Hepatocyte (in vitro differentiated cells): ENCODE results near the gene ORC3. TPM values are rescaled to one million over a fixed set of nuclear protein-coding genes. Genes with fewer than 3 reads are reported as not detected.
A peak's percentile ranks its signal among the peaks of the same experiment; 100 is the strongest.

Experiments used
- DNase-seq: peaks from one replicate; pipeline ENCODE4 v3.0.0-alpha.2; 2016; ENCODE audit warnings: low spot score
- H2AFZ ChIP-seq: fragments of 200-600 bp; sonication (generic); 2 replicates; pipeline ENCODE4 v1.6.0; 2016; ENCODE audit warnings: antibody characterized with exemption, mild to moderate bottlenecking
- H3K27ac ChIP-seq: fragments of 200-600 bp; sonication (generic); 2 replicates; pipeline ENCODE4 v1.5.1; 2016; ENCODE audit warnings: mild to moderate bottlenecking
- H3K27me3 ChIP-seq: fragments of 200-600 bp; sonication (generic); 2 replicates; pipeline ENCODE4 v1.6.1; 2016
- H3K36me3 ChIP-seq: fragments of 200-600 bp; sonication (generic); replicated peaks from 2 replicates; pipeline ENCODE4 v1.5.1; 2016; ENCODE audit warnings: low read depth; ENCODE audit not compliant: insufficient read depth
- H3K4me1 ChIP-seq: fragments of 200-600 bp; sonication (generic); 2 replicates; pipeline ENCODE4 v1.5.1; 2016; ENCODE audit warnings: mild to moderate bottlenecking, moderate library complexity; ENCODE audit not compliant: insufficient read depth
- H3K4me2 ChIP-seq: fragments of 200-600 bp; sonication (generic); 2 replicates; pipeline ENCODE4 v1.6.0; 2016
- H3K4me3 ChIP-seq: fragments of 200-600 bp; sonication (generic); 2 replicates; pipeline ENCODE4 v1.5.1; 2016; ENCODE audit warnings: mild to moderate bottlenecking
- H3K79me2 ChIP-seq: fragments of 200-600 bp; sonication (generic); 2 replicates; pipeline ENCODE4 v1.6.0; 2017; ENCODE audit warnings: mild to moderate bottlenecking
- H3K9me2 ChIP-seq: fragments of 200-600 bp; sonication (generic); replicated peaks from 2 replicates; pipeline ENCODE4 v1.6.0; 2017; ENCODE audit warnings: mild to moderate bottlenecking; ENCODE audit not compliant: insufficient read depth
- H3K9me3 ChIP-seq: fragments of 200-600 bp; sonication (generic); 2 replicates; pipeline ENCODE4 v1.5.1; 2016; ENCODE audit warnings: low read depth, mild to moderate bottlenecking
- H4K20me1 ChIP-seq: fragments of 200-600 bp; sonication (generic); 2 replicates; pipeline ENCODE4 v1.6.0; 2016; ENCODE audit warnings: mild to moderate bottlenecking; ENCODE audit not compliant: insufficient read depth, poor library complexity, severe bottlenecking
- EZH2 ChIP-seq: fragments of 200-600 bp; sonication (generic); IDR thresholded peaks from 2 replicates; pipeline ENCODE4 v1.6.1; 2016; ENCODE audit warnings: antibody characterized with exemption, mild to moderate bottlenecking, borderline replicate concordance
- EZH2phosphoT487 ChIP-seq: fragments of 200-600 bp; sonication (generic); IDR thresholded peaks from one replicate; pipeline ENCODE4 v1.6.1; 2018; ENCODE audit warnings: antibody characterized with exemption, mild to moderate bottlenecking, low read depth, moderate library complexity; ENCODE audit not compliant: unreplicated experiment, severe bottlenecking
- WGBS: methylation state at CpG from one replicate; pipeline ENCODE4 v1.1.6; 2016; ENCODE audit warnings: low lambda C conversion rate; ENCODE audit errors: missing lambda C conversion rate; 5-methylcytosine and 5-hydroxymethylcytosine counted together
- polyA plus RNA-seq: library from polyadenylated mRNA; unstranded; fragments of >200 nt; fragmentation: Nextera tagmentation; extraction: Ambion mirVana; gene quantifications from 2 replicates; pipeline ENCODE4 v1.2.1, GENCODE V29; 2016
- total RNA-seq: library from RNA; depleted of rRNA; stranded (reverse); fragments of >200 nt; gene quantifications from 2 replicates; pipeline ENCODE4 v1.2.3, GENCODE V29; 2014
- TF ChIP-seq, protein P1 (sequence below): fragments of 200-600 bp; sonication (generic); IDR thresholded peaks from 2 replicates; pipeline ENCODE4 v1.5.1; 2016; ENCODE audit warnings: antibody characterized with exemption, mild to moderate bottlenecking; ENCODE audit not compliant: poor library complexity

Gene ORC3
- total and polyA plus RNA-seq, 2 experiments from 2014 or later, result 19.6 to 24.2 TPM

DNA sequence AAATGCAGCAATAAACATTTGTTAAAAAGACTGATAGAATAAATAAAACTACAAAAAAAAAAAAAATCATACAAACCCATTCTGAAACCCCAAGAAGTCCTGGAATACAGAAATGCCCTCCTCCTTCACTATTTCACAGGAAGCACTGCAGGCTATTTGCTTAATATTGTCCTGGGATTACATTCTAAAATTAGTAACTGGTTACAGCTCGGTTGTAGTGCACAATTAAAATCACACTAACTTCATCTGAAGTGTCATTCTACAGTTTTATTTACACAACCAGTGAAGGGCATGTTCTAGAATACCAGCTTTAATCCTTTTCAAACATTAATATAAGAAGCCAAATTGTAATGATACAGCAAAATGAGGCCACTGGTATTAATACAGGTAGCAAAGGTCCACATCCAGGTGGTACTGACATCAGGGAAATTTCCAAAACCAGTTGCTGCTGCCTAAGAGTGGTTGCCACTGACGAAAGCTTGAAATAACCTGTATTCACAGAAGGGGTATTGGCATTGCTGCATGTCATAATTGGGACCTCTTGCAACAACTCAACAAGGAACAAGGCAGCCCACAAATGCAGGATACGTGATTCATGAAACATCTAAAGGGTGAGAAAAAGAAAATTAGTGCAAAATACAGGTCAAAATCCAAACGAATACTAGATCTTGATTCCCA is 85.2 kb downstream of the ORC3 start:
- TF ChIP-seq EZH2phosphoT487 (no peak), EZH2 (no peak)
- TF ChIP-seq, protein P1, sequence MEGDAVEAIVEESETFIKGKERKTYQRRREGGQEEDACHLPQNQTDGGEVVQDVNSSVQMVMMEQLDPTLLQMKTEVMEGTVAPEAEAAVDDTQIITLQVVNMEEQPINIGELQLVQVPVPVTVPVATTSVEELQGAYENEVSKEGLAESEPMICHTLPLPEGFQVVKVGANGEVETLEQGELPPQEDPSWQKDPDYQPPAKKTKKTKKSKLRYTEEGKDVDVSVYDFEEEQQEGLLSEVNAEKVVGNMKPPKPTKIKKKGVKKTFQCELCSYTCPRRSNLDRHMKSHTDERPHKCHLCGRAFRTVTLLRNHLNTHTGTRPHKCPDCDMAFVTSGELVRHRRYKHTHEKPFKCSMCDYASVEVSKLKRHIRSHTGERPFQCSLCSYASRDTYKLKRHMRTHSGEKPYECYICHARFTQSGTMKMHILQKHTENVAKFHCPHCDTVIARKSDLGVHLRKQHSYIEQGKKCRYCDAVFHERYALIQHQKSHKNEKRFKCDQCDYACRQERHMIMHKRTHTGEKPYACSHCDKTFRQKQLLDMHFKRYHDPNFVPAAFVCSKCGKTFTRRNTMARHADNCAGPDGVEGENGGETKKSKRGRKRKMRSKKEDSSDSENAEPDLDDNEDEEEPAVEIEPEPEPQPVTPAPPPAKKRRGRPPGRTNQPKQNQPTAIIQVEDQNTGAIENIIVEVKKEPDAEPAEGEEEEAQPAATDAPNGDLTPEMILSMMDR, result no peak
- no peaks in the 10 kb centered on the region for H3K9me3 ChIP-seq
- H4K20me1 ChIP-seq, result no peaks in the 10 kb centered on the region
- no peak overlapping the region for H3K4me2 ChIP-seq
- no peak overlapping the region for H3K4me3 ChIP-seq
- peaks cover 12% of the 10 kb centered on the region for H3K4me1 ChIP-seq
- H2AFZ ChIP-seq, result no peak overlapping the region
- H3K27me3 ChIP-seq, result no peaks in the 10 kb centered on the region
- H3K27ac ChIP-seq, result peak overlapping the region; percentile 5
- H3K9me2 ChIP-seq, result no peaks in the 10 kb centered on the region
- H3K36me3 ChIP-seq, result no peaks in the 10 kb centered on the region
- 79% methylated on average over 4 of the region's 4 CpGs for WGBS
- no peak for DNase-seq
- peaks cover 48% of the 10 kb centered on the region for H3K79me2 ChIP-seq

DNA sequence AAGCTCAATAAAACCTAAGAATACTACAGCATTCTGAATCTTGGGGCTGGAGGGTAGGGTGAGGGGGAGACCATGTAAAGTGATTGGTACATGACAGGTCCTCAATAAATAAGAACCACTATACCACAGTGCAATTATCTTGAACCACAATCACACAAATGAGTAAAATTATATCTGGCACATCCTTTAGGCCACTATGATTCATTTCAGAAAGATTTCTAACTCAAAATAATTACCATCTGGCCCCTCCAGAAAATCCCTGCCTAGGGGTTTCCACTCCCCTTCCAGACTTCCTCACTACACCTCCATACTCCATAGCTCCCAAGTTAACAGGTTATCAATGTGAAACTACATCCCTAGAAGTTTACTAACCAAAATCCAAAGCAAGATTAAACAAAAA is 92.4 kb downstream of the ORC3 start:
- no peak overlapping the region for H2AFZ ChIP-seq
- no peaks in the 10 kb centered on the region for H3K9me3 ChIP-seq
- H3K36me3 ChIP-seq, result no peaks in the 10 kb centered on the region
- H3K9me2 ChIP-seq, result no peaks in the 10 kb centered on the region
- no peak overlapping the region for H3K4me3 ChIP-seq
- DNase-seq, result no peak
- no peak overlapping the region for H3K4me2 ChIP-seq
- H3K27me3 ChIP-seq, result no peaks in the 10 kb centered on the region
- no peak overlapping the region for H3K27ac ChIP-seq
- TF ChIP-seq, protein P1, result no peak
- TF ChIP-seq EZH2, result no peak
- no peak for TF ChIP-seq EZH2phosphoT487
- H3K79me2 ChIP-seq, result peaks cover 100% of the 10 kb centered on the region
- H3K4me1 ChIP-seq, result peaks cover 2% of the 10 kb centered on the region
- H4K20me1 ChIP-seq, result peaks cover 53% of the 10 kb centered on the region

DNA sequence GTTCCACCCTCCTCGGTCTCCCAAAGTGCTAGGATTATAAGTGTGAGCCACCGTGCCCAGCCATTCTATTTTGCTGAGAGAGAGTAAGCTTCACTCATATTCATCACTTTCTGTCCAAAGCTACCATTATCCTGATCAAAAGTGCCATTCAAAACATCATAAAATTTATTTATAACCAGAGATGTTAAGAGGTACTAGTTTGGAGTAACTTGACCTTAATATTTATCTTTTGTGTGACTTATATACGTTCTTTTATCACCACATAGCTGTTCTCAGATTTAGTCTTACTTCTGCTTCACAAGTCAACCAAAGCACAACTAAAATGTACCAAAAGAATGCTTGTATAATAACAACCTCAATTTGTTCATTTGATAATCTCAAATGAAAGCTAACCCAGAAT is 94.0 kb downstream of the ORC3 start:
- peaks cover 67% of the 10 kb centered on the region for H4K20me1 ChIP-seq
- DNase-seq, result no peak
- no peaks in the 10 kb centered on the region for H3K9me3 ChIP-seq
- H3K27me3 ChIP-seq, result no peaks in the 10 kb centered on the region
- no peak overlapping the region for H3K4me3 ChIP-seq
- no peak overlapping the region for H2AFZ ChIP-seq
- peaks cover 2% of the 10 kb centered on the region for H3K4me1 ChIP-seq
- TF ChIP-seq, protein P1, result no peak
- TF ChIP-seq EZH2phosphoT487, result no peak
- no peak for TF ChIP-seq EZH2
- H3K4me2 ChIP-seq, result no peak overlapping the region
- no peaks in the 10 kb centered on the region for H3K9me2 ChIP-seq
- H3K27ac ChIP-seq, result no peak overlapping the region
- peaks cover 100% of the 10 kb centered on the region for H3K79me2 ChIP-seq
- no peaks in the 10 kb centered on the region for H3K36me3 ChIP-seq
- WGBS, result 75% methylated on average over 3 of the region's 3 CpGs
